Measurements from ENCODE around the gene BBIP1. TPM values are rescaled to one million over a fixed set of nuclear protein-coding genes. Genes with fewer than 3 reads are reported as not detected.

Gene BBIP1
- total RNA-seq, 2 experiments from 2014 or later, result 35.6 to 37.1 TPM

GRCh38 chr10:110912374-110912773 lies 6.6 kb downstream of the BBIP1 start:
- H3K4me1 Mint-ChIP-seq, result peaks cover 18% of the 10 kb centered on the region
- H3K27ac Mint-ChIP-seq, result no peak overlapping the region

GRCh38 chr10:110910138-110910537 lies 8.8 kb downstream of the BBIP1 start:
- no peak overlapping the region for H3K27ac Mint-ChIP-seq
- no peaks in the 10 kb centered on the region for H3K9me3 Mint-ChIP-seq
- H3K4me3 Mint-ChIP-seq, result no peak overlapping the region
- no peak for DNase-seq
- H3K4me1 Mint-ChIP-seq, result peaks cover 14% of the 10 kb centered on the region
- H3K36me3 Mint-ChIP-seq, result peaks cover 19% of the 10 kb centered on the region
- no peaks in the 10 kb centered on the region for H3K27me3 Mint-ChIP-seq

More at GRCh38 chr10:110912374-110912773, 6.6 kb downstream of the BBIP1 start:
- H3K36me3 Mint-ChIP-seq, result peaks cover 14% of the 10 kb centered on the region
- no peaks in the 10 kb centered on the region for H3K9me3 Mint-ChIP-seq
- no peak for DNase-seq
- no peak overlapping the region for H3K4me3 Mint-ChIP-seq
- no peaks in the 10 kb centered on the region for H3K27me3 Mint-ChIP-seq

GRCh38 chr10:110903280-110904278 lies 15.4 kb downstream of the BBIP1 start:
- peak; percentile 32 for DNase-seq
- no peaks in the 10 kb centered on the region for H3K9me3 Mint-ChIP-seq
- peak overlapping the region; percentile 87 for H3K27ac Mint-ChIP-seq
- H3K27me3 Mint-ChIP-seq, result no peaks in the 10 kb centered on the region
- H3K4me3 Mint-ChIP-seq, result no peak overlapping the region
- peaks cover 58% of the 10 kb centered on the region for H3K36me3 Mint-ChIP-seq
- H3K4me1 Mint-ChIP-seq, result peaks cover 43% of the 10 kb centered on the region

- H3K9me3 Mint-ChIP-seq, result no peaks in the 10 kb centered on the region
- peaks cover 47% of the 10 kb centered on the region for H3K4me1 Mint-ChIP-seq
- H3K4me3 Mint-ChIP-seq, result no peak overlapping the region
- peak overlapping the region; percentile 87 for H3K27ac Mint-ChIP-seq
- H3K36me3 Mint-ChIP-seq, result peaks cover 60% of the 10 kb centered on the region
- no peaks in the 10 kb centered on the region for H3K27me3 Mint-ChIP-seq
- DNase-seq, result peak; percentile 40
Measured at GRCh38 chr10:110901954-110902819, 16.8 kb downstream of the BBIP1 start.

- peak overlapping the region; percentile 87 for H3K27ac Mint-ChIP-seq
- H3K4me1 Mint-ChIP-seq, result peaks cover 55% of the 10 kb centered on the region
- H3K4me3 Mint-ChIP-seq, result no peak overlapping the region
- H3K27me3 Mint-ChIP-seq, result no peaks in the 10 kb centered on the region
- no peak for DNase-seq
- H3K36me3 Mint-ChIP-seq, result peaks cover 59% of the 10 kb centered on the region
- no peaks in the 10 kb centered on the region for H3K9me3 Mint-ChIP-seq
Measured at GRCh38 chr10:110900983-110901382, 18.0 kb downstream of the BBIP1 start.

- DNase-seq, result no peak
- H3K27ac Mint-ChIP-seq, result no peak overlapping the region
- peaks cover 48% of the 10 kb centered on the region for H3K36me3 Mint-ChIP-seq
- no peaks in the 10 kb centered on the region for H3K27me3 Mint-ChIP-seq
- no peak overlapping the region for H3K4me3 Mint-ChIP-seq
- no peaks in the 10 kb centered on the region for H3K9me3 Mint-ChIP-seq
- H3K4me1 Mint-ChIP-seq, result peaks cover 55% of the 10 kb centered on the region
Measured at GRCh38 chr10:110898391-110898790, 20.6 kb downstream of the BBIP1 start.

DNA sequence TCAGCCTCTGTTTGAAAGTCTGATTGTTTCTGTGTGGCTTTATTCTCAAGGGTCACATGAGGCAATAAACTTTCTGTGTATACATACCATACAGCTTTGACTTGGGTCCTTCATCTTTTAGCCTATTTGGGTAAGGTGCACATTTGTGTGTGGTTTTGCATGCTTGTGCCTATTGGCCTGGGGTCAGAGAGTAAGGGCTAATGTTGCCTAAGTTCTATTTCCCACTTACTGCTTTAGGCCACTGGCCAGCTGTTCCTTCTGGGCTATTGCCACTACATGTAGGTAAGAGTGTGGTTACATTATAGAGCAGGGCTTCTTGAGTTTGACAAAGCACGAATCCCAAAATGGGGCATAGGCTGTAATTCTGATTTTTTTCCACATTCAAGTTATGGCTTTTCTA lies 21.8 kb downstream of the BBIP1 start:
- peaks cover 37% of the 10 kb centered on the region for H3K36me3 Mint-ChIP-seq
- H3K9me3 Mint-ChIP-seq, result no peaks in the 10 kb centered on the region
- H3K27me3 Mint-ChIP-seq, result no peaks in the 10 kb centered on the region
- H3K27ac Mint-ChIP-seq, result peak overlapping the region; percentile 56
- H3K4me3 Mint-ChIP-seq, result no peak overlapping the region
- DNase-seq, result no peak
- H3K4me1 Mint-ChIP-seq, result peaks cover 50% of the 10 kb centered on the region

DNA sequence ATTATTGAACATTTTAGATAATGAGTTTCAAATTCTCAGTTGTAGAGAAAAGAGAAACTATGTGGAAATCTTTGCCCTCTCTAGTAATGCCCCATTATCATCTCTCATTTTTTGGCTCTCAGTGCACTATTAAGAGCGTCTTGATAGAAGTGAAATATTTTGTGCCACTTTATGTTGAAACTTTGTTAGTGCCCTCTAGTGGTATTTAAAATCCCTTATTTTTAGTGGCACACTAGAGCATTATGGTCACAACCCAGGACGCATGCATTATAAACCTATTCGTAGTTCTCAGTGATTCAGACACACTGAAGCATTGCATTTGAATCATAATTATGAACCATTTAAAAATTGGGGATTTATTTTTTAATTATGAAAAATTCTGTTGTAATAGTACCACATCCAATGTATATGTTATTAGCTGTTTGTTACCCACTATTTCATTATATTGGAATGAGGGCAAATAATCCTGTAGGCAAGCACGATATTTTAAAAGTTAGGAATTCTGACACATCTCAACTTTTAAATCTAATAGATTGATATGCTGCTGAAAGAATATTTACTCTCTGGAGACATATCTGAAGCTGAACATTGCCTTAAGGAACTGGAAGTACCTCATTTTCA lies 25.3 kb downstream of the BBIP1 start:
- DNase-seq, result no peak
- H3K27me3 Mint-ChIP-seq, result no peaks in the 10 kb centered on the region
- H3K4me1 Mint-ChIP-seq, result peaks cover 50% of the 10 kb centered on the region
- H3K27ac Mint-ChIP-seq, result no peak overlapping the region
- no peak overlapping the region for H3K4me3 Mint-ChIP-seq
- no peaks in the 10 kb centered on the region for H3K9me3 Mint-ChIP-seq
- peaks cover 26% of the 10 kb centered on the region for H3K36me3 Mint-ChIP-seq

- H3K9me3 Mint-ChIP-seq, result no peaks in the 10 kb centered on the region
- no peak for DNase-seq
- no peaks in the 10 kb centered on the region for H3K27me3 Mint-ChIP-seq
- H3K4me1 Mint-ChIP-seq, result peaks cover 47% of the 10 kb centered on the region
- peaks cover 24% of the 10 kb centered on the region for H3K36me3 Mint-ChIP-seq
- no peak overlapping the region for H3K27ac Mint-ChIP-seq
- H3K4me3 Mint-ChIP-seq, result no peak overlapping the region
Measured at GRCh38 chr10:110892602-110893288, 26.2 kb downstream of the BBIP1 start.

GRCh38 chr10:110887560-110887959 lies 31.4 kb downstream of the BBIP1 start:
- H3K9me3 Mint-ChIP-seq, result no peaks in the 10 kb centered on the region
- peaks cover 41% of the 10 kb centered on the region for H3K36me3 Mint-ChIP-seq
- DNase-seq, result no peak
- peak overlapping the region; percentile 76 for H3K27ac Mint-ChIP-seq
- H3K4me1 Mint-ChIP-seq, result peaks cover 56% of the 10 kb centered on the region
- H3K27me3 Mint-ChIP-seq, result no peaks in the 10 kb centered on the region
- H3K4me3 Mint-ChIP-seq, result no peak overlapping the region

- Mint-ChIP-seq H3K4me3 (peak overlapping the region; percentile 1), H3K27ac (peak overlapping the region; percentile 59), H3K4me1 (peaks cover 59% of the 10 kb centered on the region), H3K9me3 (no peaks in the 10 kb centered on the region), H3K36me3 (peaks cover 47% of the 10 kb centered on the region), H3K27me3 (no peaks in the 10 kb centered on the region)
- no peak for DNase-seq
Measured at GRCh38 chr10:110885932-110886674, 32.9 kb downstream of the BBIP1 start.

- Mint-ChIP-seq H3K4me1 (peaks cover 69% of the 10 kb centered on the region), H3K36me3 (peaks cover 47% of the 10 kb centered on the region), H3K4me3 (peak overlapping the region; percentile 64), H3K9me3 (no peaks in the 10 kb centered on the region), H3K27me3 (no peaks in the 10 kb centered on the region), H3K27ac (peak overlapping the region; percentile 84)
- no peak for DNase-seq
Measured at GRCh38 chr10:110883924-110884323, 35.1 kb downstream of the BBIP1 start.

GRCh38 chr10:110881905-110882304 lies 37.1 kb downstream of the BBIP1 start:
- H3K4me3 Mint-ChIP-seq, result peak overlapping the region; percentile 5
- peaks cover 77% of the 10 kb centered on the region for H3K4me1 Mint-ChIP-seq
- no peaks in the 10 kb centered on the region for H3K27me3 Mint-ChIP-seq
- peaks cover 49% of the 10 kb centered on the region for H3K36me3 Mint-ChIP-seq
- peak overlapping the region; percentile 65 for H3K27ac Mint-ChIP-seq
- no peak for DNase-seq
- no peaks in the 10 kb centered on the region for H3K9me3 Mint-ChIP-seq

DNA sequence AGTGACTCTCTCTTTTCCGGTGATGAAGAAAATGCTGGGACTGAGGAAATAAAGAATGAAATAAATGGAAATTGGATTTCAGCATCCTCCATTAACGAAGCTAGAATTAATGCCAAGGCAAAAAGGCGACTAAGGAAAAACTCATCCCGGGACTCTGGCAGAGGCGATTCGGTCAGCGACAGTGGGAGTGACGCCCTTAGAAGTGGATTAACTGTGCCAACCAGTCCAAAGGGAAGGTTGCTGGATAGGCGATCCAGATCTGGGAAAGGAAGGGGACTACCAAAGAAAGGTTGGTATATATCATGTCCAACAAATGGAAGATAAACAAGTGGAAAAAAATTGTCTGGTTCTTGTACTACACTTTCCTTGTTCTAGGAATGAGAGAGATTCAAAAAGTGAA lies 37.7 kb downstream of the BBIP1 start:
- no peak for DNase-seq
- Mint-ChIP-seq H3K27ac (peak overlapping the region; percentile 68), H3K4me1 (peaks cover 76% of the 10 kb centered on the region), H3K27me3 (no peaks in the 10 kb centered on the region), H3K36me3 (peaks cover 48% of the 10 kb centered on the region), H3K9me3 (no peaks in the 10 kb centered on the region), H3K4me3 (no peak overlapping the region)
